NCI-H524 treated with DMSO at 0.1 percent for 48 hours (cell line): ENCODE results near the gene QSOX1.
"Not testable (repeated sequence)": the region's sequence is repeated elsewhere in the genome, so short reads cannot be mapped to it uniquely, and the experiment has no call there.

Experiments
- DNase-seq: peaks from one replicate; lab custom pipeline; 2025; lab: John Stamatoyannopoulos, UW

The QSOX1 gene, protein sequence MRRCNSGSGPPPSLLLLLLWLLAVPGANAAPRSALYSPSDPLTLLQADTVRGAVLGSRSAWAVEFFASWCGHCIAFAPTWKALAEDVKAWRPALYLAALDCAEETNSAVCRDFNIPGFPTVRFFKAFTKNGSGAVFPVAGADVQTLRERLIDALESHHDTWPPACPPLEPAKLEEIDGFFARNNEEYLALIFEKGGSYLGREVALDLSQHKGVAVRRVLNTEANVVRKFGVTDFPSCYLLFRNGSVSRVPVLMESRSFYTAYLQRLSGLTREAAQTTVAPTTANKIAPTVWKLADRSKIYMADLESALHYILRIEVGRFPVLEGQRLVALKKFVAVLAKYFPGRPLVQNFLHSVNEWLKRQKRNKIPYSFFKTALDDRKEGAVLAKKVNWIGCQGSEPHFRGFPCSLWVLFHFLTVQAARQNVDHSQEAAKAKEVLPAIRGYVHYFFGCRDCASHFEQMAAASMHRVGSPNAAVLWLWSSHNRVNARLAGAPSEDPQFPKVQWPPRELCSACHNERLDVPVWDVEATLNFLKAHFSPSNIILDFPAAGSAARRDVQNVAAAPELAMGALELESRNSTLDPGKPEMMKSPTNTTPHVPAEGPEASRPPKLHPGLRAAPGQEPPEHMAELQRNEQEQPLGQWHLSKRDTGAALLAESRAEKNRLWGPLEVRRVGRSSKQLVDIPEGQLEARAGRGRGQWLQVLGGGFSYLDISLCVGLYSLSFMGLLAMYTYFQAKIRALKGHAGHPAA

DNA sequence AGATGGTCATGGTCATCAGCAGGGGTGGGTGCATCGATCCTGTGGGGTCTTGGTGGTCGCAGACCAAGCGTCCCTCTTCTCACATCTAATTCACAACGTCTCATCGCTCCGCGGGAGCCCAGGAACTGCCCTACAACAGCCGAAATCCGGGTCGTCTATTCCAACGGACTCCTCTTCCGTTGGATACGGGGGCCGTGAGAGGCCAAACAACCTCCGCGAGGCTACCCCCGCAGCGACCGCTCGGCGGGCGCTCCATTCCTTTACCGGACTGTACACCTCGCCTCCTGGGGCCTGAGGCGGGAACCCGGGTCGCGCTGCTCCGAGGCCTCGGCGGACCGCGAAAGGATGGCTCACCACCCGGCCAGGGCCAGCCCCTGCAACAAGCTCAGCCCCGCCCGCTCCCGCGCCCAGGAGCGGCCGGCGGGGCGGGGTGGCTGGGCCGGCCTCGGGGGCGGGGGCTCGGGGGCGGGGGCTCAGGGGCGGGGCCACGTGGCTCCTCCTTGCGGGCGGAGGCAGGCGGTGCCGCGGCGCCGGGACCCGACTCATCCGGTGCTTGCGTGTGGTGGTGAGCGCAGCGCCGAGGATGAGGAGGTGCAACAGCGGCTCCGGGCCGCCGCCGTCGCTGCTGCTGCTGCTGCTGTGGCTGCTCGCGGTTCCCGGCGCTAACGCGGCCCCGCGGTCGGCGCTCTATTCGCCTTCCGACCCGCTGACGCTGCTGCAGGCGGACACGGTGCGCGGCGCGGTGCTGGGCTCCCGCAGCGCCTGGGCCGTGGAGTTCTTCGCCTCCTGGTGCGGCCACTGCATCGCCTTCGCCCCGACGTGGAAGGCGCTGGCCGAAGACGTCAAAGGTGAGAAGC, at the start of gene QSOX1:
QSOX1 (plus strand) TSS at position 545 of the 857 bp plus-strand sequence; CDS start at position 584, 39 bp downstream.
- DNase-seq = no peak

GRCh38 chr1:180112091-180112490, 42.6 kb upstream of the QSOX1 start:
- DNase-seq = no peak

- DNase-seq = no peak
Observed at GRCh38 chr1:180112984-180113647, 41.6 kb upstream of the QSOX1 start.

GRCh38 chr1:180114396-180114945, 40.2 kb upstream of the QSOX1 start:
- no peak for DNase-seq

- DNase-seq = no peak
Observed at GRCh38 chr1:180116964-180117763, 37.5 kb upstream of the QSOX1 start.

DNA sequence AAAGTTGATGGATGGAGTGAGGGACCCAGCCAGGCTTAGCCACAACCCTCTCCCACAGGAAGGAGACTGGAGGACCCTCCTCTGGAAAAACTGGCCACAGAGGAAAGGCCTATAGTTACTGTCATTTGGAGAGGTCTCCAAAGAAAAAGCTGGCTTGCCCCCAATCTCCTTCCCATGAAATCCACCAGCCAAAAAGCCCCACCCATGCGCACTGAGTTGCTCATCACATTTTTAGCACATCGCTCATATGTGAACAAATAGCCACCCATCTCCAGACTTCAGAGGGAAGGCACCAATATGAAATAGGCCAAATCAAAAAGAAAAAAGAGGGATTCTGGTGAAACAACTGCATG, 36.9 kb upstream of the QSOX1 start:
- DNase-seq = no peak

DNA sequence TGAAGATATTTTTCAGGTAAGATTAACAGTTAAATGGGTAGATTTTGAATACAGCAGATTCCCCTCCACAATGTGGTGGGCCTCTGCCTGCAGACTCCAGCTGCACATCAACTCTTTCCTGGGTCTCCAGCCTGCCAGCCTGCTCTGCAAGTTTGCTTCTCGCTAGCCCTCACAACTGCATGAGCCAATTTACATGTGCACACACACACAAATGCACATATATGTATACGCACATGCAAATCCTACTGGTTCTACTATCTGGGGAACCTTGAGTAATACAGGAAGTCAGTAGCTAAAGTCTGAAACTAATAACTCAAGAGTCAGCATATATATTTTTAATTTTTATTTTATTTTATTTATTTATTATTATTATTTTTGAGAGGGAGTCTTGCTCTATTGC, 34.8 kb upstream of the QSOX1 start:
- no peak for DNase-seq

DNA sequence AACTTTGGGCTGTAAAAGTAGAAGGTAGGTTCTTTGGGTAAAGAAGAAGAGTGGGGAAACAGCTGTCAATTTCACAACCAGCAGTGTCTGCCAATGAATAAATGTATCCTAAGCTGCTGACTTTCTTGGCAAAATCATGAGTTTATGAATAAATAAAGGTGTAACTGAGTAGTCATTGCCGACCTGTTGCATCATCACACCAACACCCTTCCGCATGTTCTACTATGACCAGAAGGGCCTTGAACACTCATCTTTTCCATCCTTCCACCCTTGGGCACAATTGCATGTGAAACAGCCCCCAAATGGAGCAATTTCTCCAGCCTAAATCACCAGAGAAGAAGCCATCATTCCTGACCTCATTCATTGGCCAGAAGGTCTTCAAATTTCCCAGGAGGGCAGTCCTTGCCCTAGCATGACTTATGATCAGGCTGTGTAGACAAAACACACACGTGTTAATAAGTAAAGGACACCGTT, 31.2 kb upstream of the QSOX1 start:
- DNase-seq = no peak

DNA sequence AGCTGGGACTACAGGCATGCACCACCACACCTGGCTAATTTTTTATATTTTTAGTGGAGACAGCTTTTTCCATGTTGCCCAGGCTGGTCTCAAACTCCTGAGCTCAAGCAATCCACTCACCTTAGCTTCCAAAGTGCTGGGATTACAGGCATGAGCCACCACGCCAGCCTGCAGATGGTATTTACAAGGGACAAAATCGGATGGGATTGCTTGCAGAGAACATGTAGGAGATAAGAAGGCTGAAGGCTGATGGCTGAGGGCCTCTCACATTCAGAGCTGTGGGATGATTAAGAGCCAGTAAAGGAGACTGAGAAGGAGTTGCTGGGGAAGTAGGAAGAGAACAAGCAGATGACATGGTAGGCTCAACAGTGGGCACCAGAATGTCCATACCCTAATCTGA, 24.0 kb upstream of the QSOX1 start:
- DNase-seq = no peak

DNA sequence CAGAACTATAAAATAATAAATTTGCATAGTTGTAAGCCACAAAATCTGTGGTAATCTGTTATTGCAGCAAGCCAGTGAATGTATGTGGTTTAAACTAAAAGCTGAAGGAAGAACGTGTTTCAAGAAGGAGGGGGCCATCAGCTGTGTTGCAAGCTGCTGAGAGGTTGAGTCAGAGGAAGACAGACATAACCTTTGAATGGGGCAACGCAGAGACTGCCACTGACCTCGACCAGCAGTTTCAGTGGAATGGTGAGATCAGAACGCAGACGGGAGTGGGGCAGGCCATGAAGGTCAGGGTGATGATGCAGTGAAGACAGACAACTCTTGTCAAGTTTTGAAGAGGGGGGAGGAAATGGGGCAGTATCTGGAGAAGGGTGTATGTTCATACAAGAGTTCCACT, 23.2 kb upstream of the QSOX1 start:
- no peak for DNase-seq

DNA sequence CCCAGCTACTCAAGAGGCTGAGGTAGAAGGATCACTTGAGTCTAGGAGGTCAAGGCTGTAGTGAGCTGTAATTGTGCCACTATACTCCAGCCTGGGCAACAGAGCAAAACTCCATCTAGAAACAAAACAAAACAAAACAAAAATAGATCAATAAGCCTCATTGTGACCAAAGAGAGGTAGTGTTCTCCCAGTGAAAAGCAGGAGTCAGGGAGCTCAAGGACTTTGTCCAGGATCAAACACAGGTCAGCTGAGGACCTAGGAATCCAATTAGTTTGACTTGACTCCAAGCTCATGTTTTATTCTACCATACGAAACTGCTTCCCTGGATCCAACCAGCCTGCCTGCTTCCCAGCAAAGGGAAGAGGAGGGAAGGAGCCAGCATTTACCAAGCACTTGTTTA, 21.5 kb upstream of the QSOX1 start:
- DNase-seq = no peak

DNA sequence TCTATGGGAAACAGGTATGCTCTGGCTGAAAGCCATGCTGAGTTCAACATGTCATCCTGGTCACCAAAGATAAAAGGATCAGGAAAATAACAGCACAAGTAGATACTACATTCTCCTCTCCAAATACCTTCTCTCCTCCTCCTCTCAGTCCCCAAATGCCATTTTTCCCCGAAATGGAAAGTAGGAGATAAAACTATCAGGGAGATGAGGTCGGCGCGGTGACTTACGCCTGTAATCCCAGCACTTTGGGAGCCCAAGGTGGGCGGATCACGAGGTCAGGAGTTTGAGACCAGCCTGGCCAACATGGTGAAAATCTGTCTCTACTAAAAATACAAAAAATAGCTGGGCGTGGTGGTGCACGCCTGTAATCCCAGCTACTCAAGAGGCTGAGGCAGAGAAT, 21.0 kb upstream of the QSOX1 start:
- DNase-seq = not testable (repeated sequence)

DNA sequence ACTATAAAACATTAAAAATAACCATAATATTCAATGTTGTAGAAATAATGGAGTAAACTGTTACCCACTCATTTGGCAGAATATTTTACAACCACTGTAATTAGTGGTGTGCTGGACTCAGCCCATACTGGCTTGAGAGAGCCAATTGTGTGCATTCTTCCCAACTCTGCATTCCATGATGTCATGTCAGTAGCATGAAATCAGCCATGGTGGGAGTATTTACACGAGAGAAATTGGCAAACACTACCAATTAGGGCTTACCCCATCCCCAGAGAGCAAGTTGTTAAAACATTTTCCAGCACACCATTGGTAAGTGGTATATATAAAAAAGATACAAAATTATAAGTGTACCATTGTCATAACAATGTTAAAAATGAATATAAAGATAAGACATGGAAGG, 19.1 kb upstream of the QSOX1 start:
- no peak for DNase-seq

- DNase-seq = no peak
Observed at GRCh38 chr1:180136331-180136967, 18.2 kb upstream of the QSOX1 start.

- DNase-seq = no peak
Observed at GRCh38 chr1:180136968-180137356, 17.7 kb upstream of the QSOX1 start.

DNA sequence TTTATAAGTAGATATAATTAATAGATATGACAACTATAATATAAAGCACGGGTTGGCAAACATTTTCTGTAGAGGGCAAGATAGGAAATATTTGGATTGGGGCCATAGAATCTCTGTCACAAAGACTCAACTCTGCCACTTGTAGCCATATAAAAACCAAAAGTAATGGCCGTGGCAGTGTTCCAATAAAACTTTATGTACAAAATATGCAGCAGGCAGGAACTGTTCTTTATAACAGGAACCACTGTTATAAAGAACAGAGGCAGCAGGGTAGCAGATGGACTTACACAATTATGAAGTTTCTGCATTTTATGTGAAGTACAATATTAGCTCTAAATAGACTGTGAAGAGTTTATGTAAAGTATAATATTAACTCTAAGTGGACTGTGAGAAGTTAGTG, 16.9 kb upstream of the QSOX1 start:
- DNase-seq = no peak

GRCh38 chr1:180141381-180141934, 13.2 kb upstream of the QSOX1 start:
- no peak for DNase-seq

DNA sequence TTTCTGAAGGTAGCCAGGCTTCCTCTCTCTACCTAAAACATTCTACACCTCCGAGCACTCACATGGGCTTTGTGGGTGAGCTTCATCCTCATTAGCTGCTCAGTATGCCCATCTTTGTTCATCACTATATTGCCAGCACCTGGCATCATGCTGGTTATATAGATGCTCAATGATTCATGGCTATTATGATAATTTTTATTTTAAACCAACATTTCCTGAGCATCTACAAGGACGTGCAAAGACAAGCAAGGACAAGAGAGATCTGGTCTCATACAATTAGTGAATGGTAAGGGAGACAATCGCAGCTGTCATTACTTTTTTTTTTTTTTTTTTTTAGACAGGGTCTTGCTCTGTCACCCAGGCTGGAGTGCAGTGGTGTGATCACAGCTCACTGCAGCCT, 11.3 kb upstream of the QSOX1 start:
- DNase-seq = no peak

GRCh38 chr1:180144659-180145357, 9.9 kb upstream of the QSOX1 start:
- DNase-seq = no peak
